Measurements from ENCODE around the gene GSTA4.
"Not testable (repeated sequence)": the region's sequence is repeated elsewhere in the genome, so short reads cannot be mapped to it uniquely, and the experiment has no call there.

Gene GSTA4

DNA sequence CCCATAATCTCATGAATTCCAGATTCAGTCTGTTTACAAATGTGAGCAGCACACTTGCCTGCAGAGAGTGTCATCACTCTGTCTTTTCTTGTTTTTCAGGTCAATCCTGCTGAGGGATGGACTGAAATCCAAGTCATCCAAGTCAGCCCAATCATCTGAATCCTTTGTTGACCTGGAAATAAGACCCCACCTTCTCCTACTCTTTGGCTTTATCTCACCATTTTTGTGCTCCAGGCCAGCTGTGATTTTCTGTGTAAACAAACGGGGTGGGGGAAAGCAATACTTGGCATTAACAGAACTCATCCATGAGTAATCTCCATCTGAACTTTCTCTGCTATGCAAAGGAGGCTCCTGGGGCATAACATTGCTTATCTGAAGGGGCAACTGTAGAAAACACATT is 16.9 kb upstream of the GSTA4 start:
- no peak for DNase-seq

GRCh38 chr6:53010504-53010903 is 15.4 kb upstream of the GSTA4 start:
- no peak for DNase-seq

GRCh38 chr6:53009511-53009910 is 14.4 kb upstream of the GSTA4 start:
- no peak for DNase-seq

DNA sequence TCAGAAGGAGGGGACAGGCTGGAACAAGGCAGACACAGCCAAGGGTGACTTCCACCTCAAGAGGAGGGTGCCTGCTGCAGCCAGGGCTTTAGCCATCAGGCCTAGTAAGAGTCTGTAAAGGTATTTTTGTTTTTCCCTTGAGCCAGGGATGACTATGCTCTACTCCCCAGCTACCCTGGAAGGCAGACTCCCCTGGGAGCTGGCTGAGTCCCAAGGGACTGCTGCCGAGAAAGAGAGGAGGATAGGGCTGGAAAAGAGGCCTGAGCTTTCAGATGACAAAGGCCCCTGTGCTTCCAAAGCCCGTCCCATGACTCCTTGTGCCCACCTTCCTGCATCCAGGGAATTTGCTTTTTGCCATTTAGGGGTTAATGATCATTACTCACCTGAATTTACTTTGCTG is 14.0 kb upstream of the GSTA4 start:
- no peak for DNase-seq

GRCh38 chr6:53008192-53008687 is 13.2 kb upstream of the GSTA4 start:
- not testable (repeated sequence) for DNase-seq

DNA sequence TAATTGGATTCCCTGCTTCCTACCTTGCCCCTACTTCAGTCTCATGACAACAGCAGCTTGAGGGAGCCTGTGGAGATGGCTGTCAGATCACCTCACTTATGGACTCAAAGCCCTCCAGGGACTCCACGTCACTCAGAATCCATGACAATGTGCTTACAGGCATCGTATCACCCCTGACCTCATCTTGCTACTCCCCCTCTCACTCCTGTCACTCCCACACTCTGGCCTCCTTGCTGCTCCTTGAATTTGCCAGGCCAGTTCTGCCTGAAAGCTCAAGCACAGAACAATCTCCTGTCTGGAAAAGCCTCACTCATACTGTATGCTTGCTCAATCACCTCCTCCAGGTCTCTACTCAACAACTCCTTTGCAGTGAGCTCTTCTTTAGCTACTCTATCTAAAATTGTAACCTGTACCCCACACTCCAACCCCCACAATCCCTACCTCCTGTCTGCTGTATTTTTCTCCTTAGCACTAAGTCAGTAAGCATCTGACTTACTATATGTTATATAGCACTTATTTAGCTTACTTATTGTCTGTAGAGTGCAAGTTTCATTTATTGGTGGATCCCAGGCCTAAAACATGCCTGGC is 10.7 kb upstream of the GSTA4 start:
- DNase-seq = no peak

DNA sequence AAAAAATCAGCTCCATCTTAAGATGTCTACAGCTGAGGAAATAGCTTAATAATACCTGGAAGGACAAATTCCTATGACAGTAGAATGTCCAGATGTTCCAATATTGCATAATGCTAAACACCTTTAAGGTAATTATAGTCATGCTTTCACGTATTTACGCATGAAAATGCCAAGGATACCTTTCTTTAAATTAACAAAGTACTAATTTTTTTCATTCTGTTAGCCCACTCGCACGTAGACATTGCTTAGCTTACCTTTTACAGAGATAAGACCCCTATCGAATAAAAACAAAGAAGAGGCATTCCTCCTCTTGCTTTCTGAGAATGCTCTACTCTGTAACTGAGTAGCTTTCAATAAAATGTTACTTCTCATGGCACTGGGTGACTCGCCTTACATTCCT is 4.4 kb upstream of the GSTA4 start:
- DNase-seq = no peak

DNA sequence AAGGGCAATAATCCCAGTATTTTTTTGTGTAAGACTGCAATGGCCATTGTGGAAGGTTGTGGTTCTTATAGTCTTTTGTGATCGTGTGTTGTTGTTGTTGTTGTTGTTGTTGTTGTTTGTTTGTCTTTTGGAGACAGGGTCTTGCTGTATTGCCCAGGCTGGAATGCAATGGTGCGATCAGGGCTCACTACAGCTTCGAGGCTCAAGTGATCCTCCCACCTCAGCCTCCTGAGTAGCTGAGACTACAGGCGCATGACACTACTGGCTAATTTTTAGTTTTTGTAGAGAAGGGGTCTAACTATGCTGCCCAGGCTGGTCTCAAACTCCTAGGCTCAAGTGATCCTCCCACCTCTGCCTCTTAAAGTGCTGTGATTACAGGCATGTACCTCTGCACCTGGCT is 3.5 kb upstream of the GSTA4 start:
- DNase-seq = no peak

GRCh38 chr6:52995913-52996645 is 995 bp upstream of the GSTA4 start:
- DNase-seq = peak; percentile 38

DNA sequence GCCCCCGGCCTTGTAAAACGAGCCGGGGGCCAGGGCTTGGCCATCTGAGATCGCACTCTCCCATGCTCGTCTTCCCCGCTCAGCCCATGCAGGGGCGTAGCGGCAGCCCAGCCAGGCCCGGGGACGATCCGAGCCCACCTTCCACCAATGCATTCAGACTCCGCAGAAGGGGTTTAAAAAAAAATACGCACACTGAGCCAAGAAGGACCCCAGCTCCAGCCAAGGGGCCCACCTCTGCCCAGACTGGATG is 320 bp downstream of the GSTA4 start:
- DNase-seq = no peak

DNA sequence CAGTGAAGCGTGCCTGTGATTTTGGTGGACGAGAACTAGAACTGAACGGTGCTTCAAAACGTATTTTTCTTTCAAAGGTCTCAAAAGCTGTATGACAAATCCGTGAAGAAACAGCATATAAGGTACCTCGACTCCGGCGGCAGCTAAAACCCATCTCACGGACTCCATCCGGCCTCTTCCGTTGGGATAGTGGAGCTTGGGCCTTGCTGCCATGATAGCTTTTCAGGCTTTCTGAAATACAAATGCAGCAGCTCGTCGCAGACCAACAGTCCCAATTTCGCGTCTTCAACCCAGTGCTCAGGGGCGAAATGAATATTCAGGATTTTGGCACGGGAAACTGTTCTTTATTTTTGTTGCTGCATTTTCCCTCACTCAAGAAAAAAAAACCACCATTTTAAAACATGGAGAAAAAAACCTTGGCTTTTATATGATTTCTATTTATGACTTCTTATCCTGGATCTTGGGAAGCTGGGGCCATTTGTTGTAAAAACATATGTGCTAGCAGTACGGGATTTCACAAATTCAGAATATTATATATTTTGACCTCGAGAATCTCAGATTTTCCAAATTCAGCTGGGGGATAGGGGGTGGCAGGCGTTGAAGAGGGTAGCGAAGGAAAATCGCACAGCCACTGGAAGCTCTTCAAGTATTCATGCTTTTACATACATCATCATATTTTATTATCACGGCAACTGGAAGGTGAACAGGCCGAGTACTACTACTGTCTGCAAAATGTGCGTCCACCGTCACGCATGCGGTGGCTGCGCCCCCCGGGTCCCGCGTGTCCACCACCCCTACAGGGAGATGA is 849 bp downstream of the GSTA4 start:
- no peak for DNase-seq

DNA sequence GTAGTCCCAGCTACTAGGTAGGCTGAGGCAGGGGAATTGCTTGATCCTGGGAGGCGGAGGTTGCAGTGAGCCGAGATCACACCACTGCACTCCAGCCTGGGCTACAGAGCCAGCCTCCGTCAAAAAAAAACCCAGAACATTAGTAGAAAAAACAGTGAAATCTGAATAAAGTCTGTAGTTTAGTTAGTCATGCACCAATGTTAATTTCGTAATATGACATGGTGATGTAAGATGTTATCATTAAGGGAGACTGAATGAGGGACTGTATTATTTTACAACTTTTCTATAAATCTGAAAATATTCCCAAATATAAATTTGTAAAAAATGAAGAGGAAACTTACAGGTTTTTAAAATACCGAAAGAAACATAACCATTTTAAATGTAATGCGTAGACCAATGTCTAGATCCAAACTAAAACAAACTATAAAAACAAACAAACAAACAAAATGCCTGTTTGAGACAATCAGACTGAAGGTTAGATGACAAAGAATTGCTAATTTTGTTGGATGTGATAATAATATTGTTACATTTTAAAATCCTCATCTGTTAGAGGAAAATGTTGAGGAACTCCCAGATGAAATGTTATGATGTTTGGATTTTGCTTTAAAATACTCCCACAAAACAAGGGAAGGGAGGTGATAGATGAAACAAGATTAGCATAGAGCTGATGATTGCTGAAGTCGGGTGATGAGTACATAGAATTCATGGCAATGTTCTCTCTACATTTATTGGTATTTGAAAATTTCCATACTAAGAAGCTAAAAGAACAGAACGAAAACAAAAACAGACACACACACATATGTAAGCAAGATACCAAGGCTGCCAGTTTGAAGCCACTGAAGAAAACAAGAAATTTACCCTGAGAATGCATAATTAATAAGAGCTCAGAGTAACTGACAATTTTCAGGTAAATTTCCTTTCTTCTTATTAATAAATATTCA is 1.8 kb downstream of the GSTA4 start:
- DNase-seq = no peak

DNA sequence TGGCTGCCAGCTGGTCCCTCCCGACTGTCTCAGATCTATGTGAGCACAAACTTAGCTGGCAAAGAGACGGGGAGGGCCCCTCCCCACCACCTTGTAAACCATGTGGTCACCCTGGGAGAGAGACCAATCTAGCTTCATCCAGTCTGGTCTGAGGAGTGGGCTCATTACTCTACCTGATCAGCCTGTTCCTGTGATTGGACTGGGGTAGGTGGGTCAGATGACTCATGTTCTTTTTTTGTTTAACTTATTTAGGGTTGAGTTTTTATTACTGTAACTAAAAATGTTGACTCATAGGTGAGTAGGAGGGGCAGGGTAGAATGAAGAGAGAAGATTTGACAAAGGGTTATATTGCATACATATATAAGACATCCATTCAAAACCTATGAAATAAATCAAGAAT is 4.7 kb downstream of the GSTA4 start:
- DNase-seq = no peak

- DNase-seq = no peak
Observed at GRCh38 chr6:52985228-52985627, 9.9 kb downstream of the GSTA4 start.

DNA sequence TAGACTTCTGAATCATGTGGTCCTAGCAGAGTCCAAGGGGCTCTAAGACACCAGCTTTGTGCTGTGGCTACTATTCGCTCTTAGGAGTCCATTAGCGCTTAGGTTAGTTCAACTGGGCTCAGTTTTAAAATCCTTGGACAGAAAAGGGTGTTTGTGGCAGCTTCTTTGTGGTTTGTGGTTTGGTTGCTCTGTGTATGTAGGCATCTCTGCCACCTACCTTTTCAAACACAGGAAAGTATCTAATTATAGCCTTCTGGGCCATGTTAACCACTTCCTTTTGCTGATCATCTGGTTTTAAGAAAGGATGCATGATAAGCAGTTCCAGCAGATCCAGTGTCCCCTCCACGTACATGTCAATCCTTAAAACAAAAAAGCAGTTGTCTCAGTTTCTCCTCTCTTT is 10.8 kb downstream of the GSTA4 start:
- DNase-seq = peak; percentile 31

- DNase-seq = no peak
Observed at GRCh38 chr6:52983159-52983848, 11.8 kb downstream of the GSTA4 start.

DNA sequence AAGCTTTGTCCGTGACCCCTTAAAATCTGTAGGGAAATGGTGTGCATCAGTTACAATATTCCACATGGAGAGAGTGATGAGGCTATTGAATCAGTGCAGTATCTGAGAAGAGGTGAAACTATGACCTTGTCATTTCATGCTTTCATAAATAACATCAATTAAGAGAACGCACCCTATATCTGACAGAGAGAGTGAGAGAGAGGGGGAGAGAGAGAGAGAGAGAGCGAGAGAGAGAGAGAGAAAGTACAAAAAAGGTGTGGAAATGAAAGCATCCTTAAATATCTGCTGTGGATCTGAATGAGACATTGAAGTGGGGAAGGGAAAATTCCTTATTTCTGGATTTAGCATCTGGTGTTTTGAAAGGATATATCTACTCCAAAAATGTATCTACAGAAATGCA is 12.4 kb downstream of the GSTA4 start:
- DNase-seq = no peak

DNA sequence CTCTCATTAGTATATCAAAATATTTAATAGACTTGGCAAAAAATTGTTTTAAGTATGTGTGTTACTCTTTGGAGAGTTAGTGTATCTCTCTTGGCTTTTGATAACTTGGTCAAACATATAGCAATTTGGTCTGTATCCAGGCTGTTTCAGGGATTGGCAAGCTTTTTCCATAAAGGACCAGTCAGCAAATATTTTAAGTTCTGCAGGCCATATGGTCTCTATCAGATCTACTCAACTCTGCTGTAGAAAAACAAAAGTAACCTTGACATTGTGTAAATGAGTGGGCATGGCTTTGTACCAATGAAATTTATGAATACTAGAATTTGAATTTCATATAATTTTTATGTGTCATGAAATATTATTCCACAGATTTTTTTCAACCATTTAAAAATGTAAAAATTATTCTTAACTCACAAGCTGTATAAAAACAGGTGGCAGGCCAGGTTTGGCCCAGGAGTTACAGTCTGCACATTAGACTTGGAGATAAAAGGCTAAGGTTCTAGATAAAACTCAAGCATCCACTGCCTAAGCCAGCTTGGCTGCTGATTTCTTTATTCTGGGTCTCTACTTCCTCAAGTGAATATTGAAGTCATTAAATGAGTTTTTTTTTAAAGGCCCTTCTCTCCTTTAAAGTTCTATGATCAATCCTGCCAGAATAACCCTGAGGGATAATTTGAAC is 13.7 kb downstream of the GSTA4 start:
- DNase-seq = no peak

DNA sequence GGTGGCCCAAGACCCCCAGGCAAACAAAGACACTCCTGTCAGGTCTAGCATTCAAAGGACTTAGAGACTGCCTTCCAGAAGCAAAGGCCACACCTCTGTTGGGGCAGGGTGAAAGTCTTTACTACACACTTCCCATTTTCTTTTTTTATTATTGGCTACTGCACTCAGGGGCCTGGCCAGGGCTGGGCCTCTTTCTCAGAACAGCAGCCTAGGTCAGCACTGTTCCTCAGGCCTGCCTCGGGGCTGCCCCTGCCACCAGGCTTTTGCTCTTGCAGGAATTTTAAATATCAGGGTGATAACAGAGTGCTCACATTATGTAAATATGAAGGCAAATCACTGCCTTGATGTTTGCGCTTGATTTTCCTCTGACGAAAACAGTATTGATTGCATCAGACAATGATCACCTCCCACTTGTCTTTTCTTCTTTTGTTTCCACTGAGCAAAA is 18.5 kb downstream of the GSTA4 start:
- peak; percentile 23 for DNase-seq

- DNase-seq = no peak
Observed at GRCh38 chr6:52976149-52976548, 18.9 kb downstream of the GSTA4 start.

- no peak for DNase-seq
Observed at GRCh38 chr6:52975580-52975979, 19.5 kb downstream of the GSTA4 start.

DNA sequence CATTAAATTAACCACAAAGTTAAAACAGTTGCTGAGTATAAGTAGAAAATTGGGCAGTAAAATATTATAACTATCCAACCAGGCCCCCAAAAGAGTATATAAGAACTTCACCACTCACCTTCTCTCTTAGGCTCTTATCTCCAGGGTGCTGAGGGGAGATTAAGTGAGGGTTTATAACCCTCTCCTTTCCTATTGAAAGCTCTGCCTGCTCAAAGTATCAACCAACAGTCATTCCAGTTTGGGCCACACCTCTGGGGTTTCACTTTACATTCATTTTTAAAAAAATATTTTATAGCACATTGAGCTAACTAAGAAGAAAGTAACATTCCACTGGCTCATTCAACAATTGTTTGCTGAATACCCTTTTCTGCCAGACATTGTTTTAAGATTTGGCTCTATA is 22.1 kb downstream of the GSTA4 start:
- no peak for DNase-seq

All from CD4-positive, alpha-beta T cell treated with Interleukin-15 for 1 hour (primary cell).